22Rv1 (cell line): Measurements from ENCODE around the gene TRPC4.

ENCODE experiments used
- H3K27ac ChIP-seq: fragments of 450-650 bp; 2 replicates; pipeline ENCODE4 v1.5.1; 2017
- CTCF ChIP-seq: fragments of 450-650 bp; IDR thresholded peaks from 2 replicates; pipeline ENCODE4 v1.5.1; 2017; ENCODE audit warnings: mild to moderate bottlenecking
- ZFX ChIP-seq: fragments of 450-650 bp; IDR thresholded peaks from 2 replicates; pipeline ENCODE4 v1.6.1; 2017; ENCODE audit warnings: antibody characterized with exemption, borderline replicate concordance

The TRPC4 gene

GRCh38 chr13:37666036-37666435 lies 203.5 kb downstream of the TRPC4 start:
- TF ChIP-seq CTCF: no peak
- TF ChIP-seq ZFX: no peak

GRCh38 chr13:37665420-37665819 lies 204.2 kb downstream of the TRPC4 start:
- no peak for TF ChIP-seq ZFX
- TF ChIP-seq CTCF: no peak

More at GRCh38 chr13:37666036-37666435, 203.5 kb downstream of the TRPC4 start:
- no peak overlapping the region for H3K27ac ChIP-seq

GRCh38 chr13:37663724-37664123 lies 205.8 kb downstream of the TRPC4 start:
- H3K27ac ChIP-seq: no peak overlapping the region
- TF ChIP-seq ZFX: no peak
- TF ChIP-seq CTCF: no peak

More at GRCh38 chr13:37665420-37665819, 204.2 kb downstream of the TRPC4 start:
- no peak overlapping the region for H3K27ac ChIP-seq

GRCh38 chr13:37662624-37663023 lies 206.9 kb downstream of the TRPC4 start:
- no peak overlapping the region for H3K27ac ChIP-seq
- TF ChIP-seq ZFX (no peak), CTCF (no peak)

- no peak overlapping the region for H3K27ac ChIP-seq
- TF ChIP-seq CTCF: no peak
Measured at GRCh38 chr13:37657956-37658355, 211.6 kb downstream of the TRPC4 start.

- H3K27ac ChIP-seq: no peak overlapping the region
- TF ChIP-seq CTCF: no peak
- no peak for TF ChIP-seq ZFX
Measured at GRCh38 chr13:37657134-37657533, 212.4 kb downstream of the TRPC4 start.

GRCh38 chr13:37656247-37656940 lies 213.2 kb downstream of the TRPC4 start:
- no peak overlapping the region for H3K27ac ChIP-seq
- TF ChIP-seq ZFX (no peak), CTCF (no peak)
